ENCODE measurements around the gene DOK6. TPM values are rescaled to one million over a fixed set of nuclear protein-coding genes. Genes with fewer than 3 reads are reported as not detected.

The DOK6 gene
- total RNA-seq, 4 donors from 2014 or later, result 0.20 to 0.37 (median 0.30) TPM

- no peak overlapping the region for H3K4me3 ChIP-seq
- no peak for TF ChIP-seq EP300 (IDR thresholded peaks at IDR 0.05; ENCODE audit: low read depth)
- TF ChIP-seq POLR2A (IDR thresholded peaks at IDR 0.05), result no peak
- TF ChIP-seq CTCF (IDR thresholded peaks at IDR 0.05), result no peak
- no peak for TF ChIP-seq POLR2AphosphoS5 (IDR thresholded peaks at IDR 0.05)
- in situ Hi-C loops (cut with MboI; ENCODE audit: low pct_ligation_motif_present in 1 of 4, low pct_unique_long_range_greater_than_20kb in 1 of 4, low sequenced_read_pairs in 3 of 4), result no loop called here
- DNase-seq, result no peak
- H3K9me3 ChIP-seq, result no peaks in the 10 kb centered on the region
- intact Hi-C loops (cut with DNase I; ENCODE audit: low total_unique reads), result no loop called here
- no peaks in the 10 kb centered on the region for H3K27me3 ChIP-seq
- no peak overlapping the region for H3K27ac ChIP-seq
- no peaks in the 10 kb centered on the region for H3K36me3 ChIP-seq
- no peaks in the 10 kb centered on the region for H3K4me1 ChIP-seq
- 48 to 56% methylated on average over 1 of the region's 1 CpG for WGBS, 2 donors (ENCODE audit: low coverage in 1 of 2)
Measured at GRCh38 chr18:69455125-69455524, 54.4 kb downstream of the DOK6 start.

GRCh38 chr18:69469444-69469919, 68.8 kb downstream of the DOK6 start:
- Histone ChIP-seq H3K27ac (no peak overlapping the region), H3K36me3 (no peaks in the 10 kb centered on the region), H3K4me1 (no peaks in the 10 kb centered on the region), H3K4me3 (no peak overlapping the region), H3K27me3 (no peaks in the 10 kb centered on the region), H3K9me3 (no peaks in the 10 kb centered on the region)
- in situ Hi-C loops (cut with MboI; ENCODE audit: low pct_ligation_motif_present in 1 of 4, low pct_unique_long_range_greater_than_20kb in 1 of 4, low sequenced_read_pairs in 3 of 4), result no loop called here
- intact Hi-C loops (cut with DNase I; ENCODE audit: low total_unique reads), result no loop called here
- WGBS, 2 donors (ENCODE audit: low coverage in 1 of 2), result 78 to 80% methylated on average over 12 to 27 of the region's 27 CpGs
- TF ChIP-seq EP300 (IDR thresholded peaks at IDR 0.05; ENCODE audit: low read depth) (no peak), POLR2AphosphoS5 (IDR thresholded peaks at IDR 0.05) (no peak), CTCF (IDR thresholded peaks at IDR 0.05) (peak in 1 of 5 experiments; percentile 9), POLR2A (IDR thresholded peaks at IDR 0.05) (no peak)
- DNase-seq, result no peak

GRCh38 chr18:69480460-69480859, 79.8 kb downstream of the DOK6 start:
- no peak for TF ChIP-seq POLR2AphosphoS5 (IDR thresholded peaks at IDR 0.05)
- no peak for TF ChIP-seq POLR2A (IDR thresholded peaks at IDR 0.05)
- no peak for TF ChIP-seq CTCF (IDR thresholded peaks at IDR 0.05)
- no peak for TF ChIP-seq EP300 (IDR thresholded peaks at IDR 0.05; ENCODE audit: low read depth)
- Histone ChIP-seq H3K27me3 (no peaks in the 10 kb centered on the region), H3K36me3 (no peaks in the 10 kb centered on the region), H3K9me3 (no peaks in the 10 kb centered on the region), H3K27ac (no peak overlapping the region), H3K4me1 (no peaks in the 10 kb centered on the region), H3K4me3 (no peak overlapping the region)
- WGBS, 2 donors (ENCODE audit: low coverage in 1 of 2), result 81 to 89% methylated on average over 5 of the region's 5 CpGs
- in situ Hi-C loops (cut with MboI; ENCODE audit: low pct_ligation_motif_present in 1 of 4, low pct_unique_long_range_greater_than_20kb in 1 of 4, low sequenced_read_pairs in 3 of 4), result no loop called here
- DNase-seq, result no peak
- intact Hi-C loops (cut with DNase I; ENCODE audit: low total_unique reads), result no loop called here

- H3K27ac ChIP-seq, result no peak overlapping the region
- in situ Hi-C loops (cut with MboI; ENCODE audit: low pct_ligation_motif_present in 1 of 4, low pct_unique_long_range_greater_than_20kb in 1 of 4, low sequenced_read_pairs in 3 of 4), result no loop called here
- TF ChIP-seq POLR2AphosphoS5 (IDR thresholded peaks at IDR 0.05) (no peak), CTCF (IDR thresholded peaks at IDR 0.05) (no peak)
- intact Hi-C loops (cut with DNase I; ENCODE audit: low total_unique reads), result no loop called here
- no peaks in the 10 kb centered on the region for H3K36me3 ChIP-seq
- no peaks in the 10 kb centered on the region for H3K4me1 ChIP-seq
- 76 to 77% methylated on average over 4 to 5 of the region's 5 CpGs for WGBS, 2 donors (ENCODE audit: low coverage in 1 of 2)
- H3K9me3 ChIP-seq, result no peaks in the 10 kb centered on the region
- H3K27me3 ChIP-seq, result no peaks in the 10 kb centered on the region
- DNase-seq, result no peak
- no peak overlapping the region for H3K4me3 ChIP-seq
Measured at GRCh38 chr18:69483574-69483973, 82.9 kb downstream of the DOK6 start.

Data from transverse colon (tissue), 4 donors.